Left renal pelvis (tissue), 4 donors: Measurements from ENCODE around the gene IL37. TPM values are rescaled to one million over a fixed set of nuclear protein-coding genes. Genes with fewer than 3 reads are reported as not detected.
"Not testable (repeated sequence)": the region's sequence is repeated elsewhere in the genome, so short reads cannot be mapped to it uniquely, and the experiment has no call there.

ENCODE experiments used
- DNase-seq, 4 donors: peaks; one replicate each; pipeline ENCODE4 v3.0.0-alpha.2; 2013; ENCODE audit warnings: low read depth in 4 of 4, low spot score in 3 of 4
- polyA plus RNA-seq, 4 donors: library from polyadenylated mRNA; unstranded; fragments of 120-200 nt; gene quantifications; one replicate each; pipeline ENCODE4 v1.2.1, GENCODE V29; 2013; ENCODE audit not compliant: insufficient read length in 4 of 4

The IL37 gene
- polyA plus RNA-seq, 4 donors = not detected

GRCh38 chr2:112887964-112888749 is 22.8 kb upstream of the IL37 start:
- no peak for DNase-seq

- no peak for DNase-seq
These were observed 21.0 kb upstream of the IL37 start for GRCh38 chr2:112889976-112890375.

GRCh38 chr2:112891385-112891831 is 19.6 kb upstream of the IL37 start:
- DNase-seq = no peak

- DNase-seq = no peak
These were observed 17.2 kb upstream of the IL37 start for GRCh38 chr2:112893752-112894151.

GRCh38 chr2:112896909-112897623 is 13.9 kb upstream of the IL37 start:
- DNase-seq = no peak

GRCh38 chr2:112897624-112897978 is 13.4 kb upstream of the IL37 start:
- no peak for DNase-seq

GRCh38 chr2:112901431-112902065 is 9.4 kb upstream of the IL37 start:
- DNase-seq = not testable (repeated sequence)

- DNase-seq = no peak
These were observed 8.1 kb upstream of the IL37 start for GRCh38 chr2:112902816-112903215.

- no peak for DNase-seq
These were observed 6.1 kb upstream of the IL37 start for GRCh38 chr2:112904883-112905282.

- DNase-seq = no peak
These were observed 4.7 kb upstream of the IL37 start for GRCh38 chr2:112906276-112906675.

- no peak for DNase-seq
These were observed 3.7 kb upstream of the IL37 start for GRCh38 chr2:112907001-112907949.

GRCh38 chr2:112908559-112908958 is 2.4 kb upstream of the IL37 start:
- not testable (repeated sequence) for DNase-seq

GRCh38 chr2:112910219-112910618 is 746 bp upstream of the IL37 start:
- no peak for DNase-seq

- no peak for DNase-seq
These were observed 1.4 kb downstream of the IL37 start for GRCh38 chr2:112912403-112912802.

GRCh38 chr2:112915300-112916144 is 4.6 kb downstream of the IL37 start:
- DNase-seq = no peak

GRCh38 chr2:112916145-112916571 is 5.2 kb downstream of the IL37 start:
- no peak for DNase-seq

GRCh38 chr2:112916625-112917247 is 5.8 kb downstream of the IL37 start:
- no peak for DNase-seq

- no peak for DNase-seq
These were observed 6.9 kb downstream of the IL37 start for GRCh38 chr2:112917856-112918255.

- DNase-seq = no peak
These were observed 7.3 kb downstream of the IL37 start for GRCh38 chr2:112918256-112918655.
